HepG2 (cell line): Measurements from ENCODE around the gene COX14.

ENCODE experiments used
- CEBPG ChIP-seq: IDR thresholded peaks from 2 replicates; pipeline ENCODE4 v1.6.1; 2016
- EHMT2 ChIP-seq: fragments of 200-600 bp; sonication (generic); IDR thresholded peaks from 2 replicates; pipeline ENCODE4 v1.7.0; 2017; ENCODE audit warnings: antibody characterized with exemption, low read depth, low read length, borderline replicate concordance
- ELF1 ChIP-seq: sonication (generic); formaldehyde crosslinking; IDR thresholded peaks from 2 replicates; pipeline ENCODE4 v1.4.0; 2020; ENCODE audit warnings: missing genetic modification reagents
- EP300 ChIP-seq, 3 experiments: sonication (generic) in 1 of 3; formaldehyde crosslinking in 1 of 3; IDR thresholded peaks; 2 replicates each; pipeline versions ENCODE4 v1.5.1 to v1.6.1; 2011 to 2020; ENCODE audit warnings: low read depth in 2 of 3, low read length in 2 of 3, borderline replicate concordance in 1 of 3, improper control_type of control experiment in 1 of 3, mild to moderate bottlenecking in 1 of 3, missing genetic modification reagents in 1 of 3, moderate library complexity in 1 of 3
- HDAC2 ChIP-seq: sonication (generic); formaldehyde crosslinking; IDR thresholded peaks from 2 replicates; pipeline ENCODE4 v1.4.0; 2020; ENCODE audit warnings: missing genetic modification reagents
- POLR2AphosphoS5 ChIP-seq: IDR thresholded peaks from 2 replicates; pipeline ENCODE4 v1.6.1; 2012; ENCODE audit warnings: low read depth, low read length
- SMAD1 ChIP-seq: sonication (generic); formaldehyde crosslinking; IDR thresholded peaks from 2 replicates; pipeline ENCODE4 v1.4.0; 2020; ENCODE audit warnings: missing genetic modification reagents, low read depth, mild to moderate bottlenecking, borderline replicate concordance
- TAF15 ChIP-seq: fragments of 200-400 bp; formaldehyde crosslinking; IDR thresholded peaks from one replicate; pipeline ENCODE4 v1.6.1; 2018; ENCODE audit warnings: mild to moderate bottlenecking, low read depth, low read length; ENCODE audit not compliant: poor library complexity, severe bottlenecking
- XBP1 ChIP-seq: sonication (generic); formaldehyde crosslinking; IDR thresholded peaks from 2 replicates; pipeline ENCODE4 v1.5.0; 2020; ENCODE audit warnings: missing genetic modification reagents
- ZNF549 ChIP-seq: sonication (generic); formaldehyde crosslinking; IDR thresholded peaks from 2 replicates; pipeline ENCODE4 v1.5.0; 2020; ENCODE audit warnings: missing genetic modification reagents
- TF ChIP-seq, protein P1 (sequence below): sonication (generic); formaldehyde crosslinking; IDR thresholded peaks from 2 replicates; pipeline ENCODE4 v1.5.0; 2020; ENCODE audit warnings: mild to moderate bottlenecking, missing genetic modification reagents, moderate library complexity
- TF ChIP-seq, protein P2 (sequence below): IDR thresholded peaks from 2 replicates; pipeline ENCODE4 v1.6.1; 2016; ENCODE audit warnings: low read depth, borderline replicate concordance
- TF ChIP-seq, protein P3 (sequence below): sonication (generic); formaldehyde crosslinking; IDR thresholded peaks from 2 replicates; pipeline ENCODE4 v1.4.0; 2020; ENCODE audit warnings: missing genetic modification reagents

DNA sequence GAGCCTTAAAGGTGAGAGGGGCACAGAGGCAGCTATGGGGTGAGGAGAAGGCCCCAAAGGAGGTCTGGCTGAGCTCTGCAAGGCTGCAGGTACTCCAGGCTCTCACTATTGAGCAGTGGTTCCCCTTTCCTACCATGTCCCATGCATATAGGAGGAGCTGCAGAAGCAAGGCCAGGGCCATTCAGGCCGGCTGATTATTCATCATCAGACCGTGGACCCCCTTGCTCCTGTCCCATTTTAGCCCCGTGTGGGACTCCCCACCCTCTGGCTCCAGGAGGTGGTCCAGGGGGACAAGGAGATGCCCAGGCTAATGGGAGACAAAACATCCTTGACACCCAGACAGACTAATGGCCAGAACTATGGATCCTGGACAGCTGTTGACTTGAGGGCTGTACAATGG, 5.1 kb upstream of the COX14 start:
- TF ChIP-seq, protein P1, sequence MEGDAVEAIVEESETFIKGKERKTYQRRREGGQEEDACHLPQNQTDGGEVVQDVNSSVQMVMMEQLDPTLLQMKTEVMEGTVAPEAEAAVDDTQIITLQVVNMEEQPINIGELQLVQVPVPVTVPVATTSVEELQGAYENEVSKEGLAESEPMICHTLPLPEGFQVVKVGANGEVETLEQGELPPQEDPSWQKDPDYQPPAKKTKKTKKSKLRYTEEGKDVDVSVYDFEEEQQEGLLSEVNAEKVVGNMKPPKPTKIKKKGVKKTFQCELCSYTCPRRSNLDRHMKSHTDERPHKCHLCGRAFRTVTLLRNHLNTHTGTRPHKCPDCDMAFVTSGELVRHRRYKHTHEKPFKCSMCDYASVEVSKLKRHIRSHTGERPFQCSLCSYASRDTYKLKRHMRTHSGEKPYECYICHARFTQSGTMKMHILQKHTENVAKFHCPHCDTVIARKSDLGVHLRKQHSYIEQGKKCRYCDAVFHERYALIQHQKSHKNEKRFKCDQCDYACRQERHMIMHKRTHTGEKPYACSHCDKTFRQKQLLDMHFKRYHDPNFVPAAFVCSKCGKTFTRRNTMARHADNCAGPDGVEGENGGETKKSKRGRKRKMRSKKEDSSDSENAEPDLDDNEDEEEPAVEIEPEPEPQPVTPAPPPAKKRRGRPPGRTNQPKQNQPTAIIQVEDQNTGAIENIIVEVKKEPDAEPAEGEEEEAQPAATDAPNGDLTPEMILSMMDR (CRISPR knock-in tag): no peak
- TF ChIP-seq EP300 (IDR thresholded peaks at IDR 0.05; ENCODE audit: low read depth in 2 of 2, low read length in 2 of 2): no peak
- TF ChIP-seq EP300 (CRISPR knock-in tag; IDR thresholded peaks at IDR 0.05; ENCODE audit: borderline replicate concordance): no peak
- TF ChIP-seq, protein P2, sequence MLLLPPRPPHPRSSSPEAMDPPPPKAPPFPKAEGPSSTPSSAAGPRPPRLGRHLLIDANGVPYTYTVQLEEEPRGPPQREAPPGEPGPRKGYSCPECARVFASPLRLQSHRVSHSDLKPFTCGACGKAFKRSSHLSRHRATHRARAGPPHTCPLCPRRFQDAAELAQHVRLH (CRISPR knock-in tag): no peak
- TF ChIP-seq EHMT2: no peak
- no peak for TF ChIP-seq XBP1
- no peak for TF ChIP-seq ELF1 (CRISPR knock-in tag)
- TF ChIP-seq POLR2AphosphoS5: no peak
- TF ChIP-seq, protein P3, sequence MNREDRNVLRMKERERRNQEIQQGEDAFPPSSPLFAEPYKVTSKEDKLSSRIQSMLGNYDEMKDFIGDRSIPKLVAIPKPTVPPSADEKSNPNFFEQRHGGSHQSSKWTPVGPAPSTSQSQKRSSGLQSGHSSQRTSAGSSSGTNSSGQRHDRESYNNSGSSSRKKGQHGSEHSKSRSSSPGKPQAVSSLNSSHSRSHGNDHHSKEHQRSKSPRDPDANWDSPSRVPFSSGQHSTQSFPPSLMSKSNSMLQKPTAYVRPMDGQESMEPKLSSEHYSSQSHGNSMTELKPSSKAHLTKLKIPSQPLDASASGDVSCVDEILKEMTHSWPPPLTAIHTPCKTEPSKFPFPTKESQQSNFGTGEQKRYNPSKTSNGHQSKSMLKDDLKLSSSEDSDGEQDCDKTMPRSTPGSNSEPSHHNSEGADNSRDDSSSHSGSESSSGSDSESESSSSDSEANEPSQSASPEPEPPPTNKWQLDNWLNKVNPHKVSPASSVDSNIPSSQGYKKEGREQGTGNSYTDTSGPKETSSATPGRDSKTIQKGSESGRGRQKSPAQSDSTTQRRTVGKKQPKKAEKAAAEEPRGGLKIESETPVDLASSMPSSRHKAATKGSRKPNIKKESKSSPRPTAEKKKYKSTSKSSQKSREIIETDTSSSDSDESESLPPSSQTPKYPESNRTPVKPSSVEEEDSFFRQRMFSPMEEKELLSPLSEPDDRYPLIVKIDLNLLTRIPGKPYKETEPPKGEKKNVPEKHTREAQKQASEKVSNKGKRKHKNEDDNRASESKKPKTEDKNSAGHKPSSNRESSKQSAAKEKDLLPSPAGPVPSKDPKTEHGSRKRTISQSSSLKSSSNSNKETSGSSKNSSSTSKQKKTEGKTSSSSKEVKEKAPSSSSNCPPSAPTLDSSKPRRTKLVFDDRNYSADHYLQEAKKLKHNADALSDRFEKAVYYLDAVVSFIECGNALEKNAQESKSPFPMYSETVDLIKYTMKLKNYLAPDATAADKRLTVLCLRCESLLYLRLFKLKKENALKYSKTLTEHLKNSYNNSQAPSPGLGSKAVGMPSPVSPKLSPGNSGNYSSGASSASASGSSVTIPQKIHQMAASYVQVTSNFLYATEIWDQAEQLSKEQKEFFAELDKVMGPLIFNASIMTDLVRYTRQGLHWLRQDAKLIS (CRISPR knock-in tag): no peak
- no peak for TF ChIP-seq ZNF549 (CRISPR knock-in tag)
- no peak for TF ChIP-seq CEBPG (CRISPR knock-in tag)
- no peak for TF ChIP-seq TAF15
- no peak for TF ChIP-seq HDAC2 (CRISPR knock-in tag)
- no peak for TF ChIP-seq SMAD1 (CRISPR knock-in tag)
